ENCODE results near the gene PLVAP.

- TF ChIP-seq CTCF (conservative IDR thresholded peaks at IDR 0.05 in 1 of 2, IDR thresholded peaks at IDR 0.05 in 1 of 2; ENCODE audit: extremely low read depth in 1 of 2, insufficient read depth in 1 of 2, low read depth in 1 of 2, low read length in 2 of 2): no peak
- no peak for TF ChIP-seq EZH2 (IDR thresholded peaks at IDR 0.05; ENCODE audit: borderline replicate concordance, low read length)
Observed at GRCh38 chr19:17405250-17406045, 28.3 kb upstream of the PLVAP start, which contains the start of gene BST2.
